A549 (cell line): ENCODE results near the gene NPW. TPM values are rescaled to one million over a fixed set of nuclear protein-coding genes. Genes with fewer than 3 reads are reported as not detected.
A peak's percentile ranks its signal among the peaks of the same experiment; 100 is the strongest.

Experiments
- ATAC-seq, 2 experiments: fragments of 200-7000 bp in 1 of 2; fragments of >200 bp in 1 of 2; cut with Nextera tagmentation in 1 of 2; cut with Tn5 transposase in 1 of 2; 3 replicates each; pipeline versions ENCODE4 v1.8.0 to v1.9.1; 2018 to 2020; ENCODE audit warnings: mild to moderate bottlenecking in 1 of 2, moderate library complexity in 1 of 2
- CTCF ChIA-PET: fragments of 300-600 bp; sonication (Branson Sonifier 250); formaldehyde crosslinking; extraction: SDS; loops from one replicate; lab custom pipeline; 2021; ENCODE audit warnings: antibody characterized with exemption, inconsistent platforms; lab: Yijun Ruan, JAX
- POLR2A ChIA-PET: fragments of 350-600 bp; formaldehyde crosslinking; extraction: SDS; loops from one replicate; lab custom pipeline; 2021; ENCODE audit warnings: antibody characterized with exemption, inconsistent platforms; lab: Yijun Ruan, JAX
- DNase-seq, 2 experiments: peaks; one replicate each; pipeline versions ENCODE4 v3.0.0 to v3.0.0-alpha.2; 2011 to 2016; ENCODE audit warnings: low read depth in 1 of 2, low spot score in 1 of 2
- FAIRE-seq: peaks from 2 replicates; lab custom pipeline; 2011; peaks lifted over from hg19 to GRCh38; lab: Jason Lieb, UNC
- H3K27ac ChIP-seq, 2 experiments: fragments of >200 bp; sonication (Bioruptor Twin); formaldehyde crosslinking; 3 replicates each; pipeline ENCODE4 v1.5.1; 2016 to 2017
- H3K4me1 ChIP-seq: fragments of >200 bp; sonication (Bioruptor Twin); formaldehyde crosslinking; 3 replicates; pipeline ENCODE4 v1.6.1; 2016
- H3K4me2 ChIP-seq: fragments of >200 bp; sonication (Bioruptor Twin); formaldehyde crosslinking; 3 replicates; pipeline ENCODE4 v1.6.1; 2016
- H3K4me3 ChIP-seq: fragments of >200 bp; sonication (Bioruptor Twin); formaldehyde crosslinking; 3 replicates; pipeline ENCODE4 v1.5.1; 2016
- H3K9me3 ChIP-seq: fragments of >200 bp; sonication (Bioruptor Twin); formaldehyde crosslinking; 3 replicates; pipeline ENCODE4 v1.6.1; 2016
- CBX2 ChIP-seq: fragments of 200-600 bp; sonication (generic); IDR thresholded peaks from 2 replicates; pipeline ENCODE4 v1.6.1; 2016; ENCODE audit warnings: low read depth, mild to moderate bottlenecking, borderline replicate concordance
- EP300 ChIP-seq, 2 experiments: fragments of >200 bp; sonication (Bioruptor Twin); formaldehyde crosslinking; IDR thresholded peaks; 2 replicates in 1 of 2; 3 replicates in 1 of 2; pipeline ENCODE4 v1.6.1; 2016 to 2017
- FOXS1 ChIP-seq: fragments of 250-450 bp; sonication (Bioruptor Pico); IDR thresholded peaks from 2 replicates; pipeline ENCODE4 v1.5.0; 2020; ENCODE audit warnings: mild to moderate bottlenecking, moderate library complexity
- HEYL ChIP-seq: fragments of 250-450 bp; sonication (Bioruptor Pico); IDR thresholded peaks from 2 replicates; pipeline ENCODE4 v1.8.0; 2021; ENCODE audit warnings: mild to moderate bottlenecking, moderate library complexity
- JUN ChIP-seq, 2 experiments: fragments of >200 bp; sonication (Bioruptor Twin); formaldehyde crosslinking; IDR thresholded peaks; 2 replicates in 1 of 2; 3 replicates in 1 of 2; pipeline ENCODE4 v1.6.1; 2016 to 2017
- KDM1A ChIP-seq: fragments of 200-600 bp; sonication (generic); IDR thresholded peaks from 2 replicates; pipeline ENCODE4 v1.6.1; 2016; ENCODE audit warnings: low read depth, mild to moderate bottlenecking
- KDM5A ChIP-seq: fragments of 200-600 bp; sonication (generic); IDR thresholded peaks from 2 replicates; pipeline ENCODE4 v1.6.1; 2016; ENCODE audit warnings: antibody characterized with exemption, mild to moderate bottlenecking
- MAX ChIP-seq: IDR thresholded peaks from 2 replicates; pipeline ENCODE4 v1.6.1; 2012
- NPAS2 ChIP-seq: fragments of 250-450 bp; sonication (Bioruptor Pico); IDR thresholded peaks from 2 replicates; pipeline ENCODE4 v1.8.0; 2022; ENCODE audit warnings: mild to moderate bottlenecking, moderate library complexity, borderline replicate concordance
- RAD21 ChIP-seq, 2 experiments: fragments of >200 bp in 1 of 2; sonication (Bioruptor Twin) in 1 of 2; formaldehyde crosslinking in 1 of 2; IDR thresholded peaks in 1 of 2; conservative IDR thresholded peaks in 1 of 2; 2 replicates in 1 of 2; 3 replicates in 1 of 2; pipeline ENCODE4 v1.6.1; 2012 to 2018; ENCODE audit warnings: inconsistent platforms in 1 of 2
- RNF2 ChIP-seq: fragments of 200-600 bp; sonication (generic); IDR thresholded peaks from 2 replicates; pipeline ENCODE4 v1.6.1; 2016; ENCODE audit warnings: low read depth, mild to moderate bottlenecking, antibody characterized with exemption, moderate library complexity, borderline replicate concordance
- SMC3 ChIP-seq: fragments of >200 bp; sonication (Bioruptor Twin); formaldehyde crosslinking; IDR thresholded peaks from 3 replicates; pipeline ENCODE4 v1.6.1; 2018; ENCODE audit warnings: inconsistent platforms
- TFCP2L1 ChIP-seq: fragments of 250-450 bp; sonication (Bioruptor Pico); IDR thresholded peaks from 2 replicates; pipeline ENCODE4 v1.5.0; 2021; ENCODE audit warnings: mild to moderate bottlenecking
- ZNF302 ChIP-seq: fragments of 250-450 bp; sonication (Bioruptor Pico); IDR thresholded peaks from 2 replicates; pipeline ENCODE4 v1.9.0; 2021; ENCODE audit warnings: inconsistent platforms, mild to moderate bottlenecking, moderate library complexity
- WGBS: methylation state at CpG from one replicate; pipeline ENCODE4 v1.1.6; 2017; ENCODE audit errors: missing lambda C conversion rate; 5-methylcytosine and 5-hydroxymethylcytosine counted together
- polyA plus RNA-seq, 4 experiments: library from polyadenylated mRNA; depleted of rRNA in 3 of 4; stranded (reverse); fragments of >200 nt; fragmentation: RNase III in 1 of 4; extraction: RNeasy Plus Mini Kit Qiagen cat#74134 plus additional on column Dnase treatment in 1 of 4; gene quantifications; 2 replicates in 3 of 4; 3 replicates in 1 of 4; pipeline ENCODE4 v1.2.3, GENCODE V29; 2011 to 2017
- TF ChIP-seq, protein P1 (sequence below): fragments of >200 bp; sonication (Bioruptor Twin); formaldehyde crosslinking; IDR thresholded peaks from 2 replicates; pipeline ENCODE4 v1.6.1; 2016
- TF ChIP-seq, protein P2 (sequence below): fragments of 200-600 bp; sonication (generic); IDR thresholded peaks from 2 replicates; pipeline ENCODE4 v1.6.1; 2016; ENCODE audit warnings: antibody characterized with exemption, mild to moderate bottlenecking, moderate library complexity

The NPW gene
- polyA plus RNA-seq, 2 of the 4 experiments (the other 2 are of a cell fraction): 0.26 to 1.0 TPM

DNA sequence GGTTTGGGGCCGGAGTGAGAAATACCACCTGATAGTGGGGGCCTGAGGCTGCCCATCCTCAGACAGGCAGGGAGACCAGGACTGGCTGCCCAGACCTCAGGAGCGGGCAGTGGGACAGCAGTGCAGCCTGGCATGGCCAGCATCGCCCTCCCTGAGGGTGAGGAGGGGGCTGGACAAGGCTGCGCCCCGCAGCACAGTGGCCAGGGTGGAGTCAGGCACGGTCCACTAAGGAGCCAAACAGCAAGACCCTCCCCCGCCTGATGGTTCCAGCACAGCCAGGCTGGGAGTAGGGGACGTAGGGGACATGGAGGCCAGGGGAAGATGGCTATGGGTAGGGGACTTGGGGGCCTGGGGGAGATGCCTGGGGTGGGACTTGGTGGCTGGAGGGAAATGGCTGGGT, 13.3 kb upstream of the NPW start:
- H3K4me2 ChIP-seq: no peak overlapping the region
- ChIA-PET CTCF (interaction anchor here (1.5 to 11.3 kb wide), 5 partner anchors 16 to 139 kb away, joined by 3 to 196 read pairs (median 52); partner anchors contain the start of genes GFER, NOXO1, RAB26 and RNF151), POLR2A (no interaction called here)
- 87% methylated on average over 8 of the region's 8 CpGs for WGBS
- H3K4me3 ChIP-seq: no peak overlapping the region
- peaks cover 55% of the 10 kb centered on the region for H3K4me1 ChIP-seq
- no peaks in the 10 kb centered on the region for H3K9me3 ChIP-seq
- TF ChIP-seq JUN (IDR thresholded peaks at IDR 0.05) (no peak), EP300 (IDR thresholded peaks at IDR 0.05) (no peak), TFCP2L1 (no peak), RNF2 (no peak), RAD21 (conservative IDR thresholded peaks at IDR 0.05 in 1 of 2, IDR thresholded peaks at IDR 0.05 in 1 of 2) (no peak), HEYL (CRISPR knock-in tag) (no peak), MAX (no peak), SMC3 (no peak), ZNF302 (CRISPR knock-in tag) (no peak), NPAS2 (CRISPR knock-in tag) (no peak), KDM1A (no peak), KDM5A (no peak), FOXS1 (CRISPR knock-in tag) (no peak)
- TF ChIP-seq, protein P1, sequence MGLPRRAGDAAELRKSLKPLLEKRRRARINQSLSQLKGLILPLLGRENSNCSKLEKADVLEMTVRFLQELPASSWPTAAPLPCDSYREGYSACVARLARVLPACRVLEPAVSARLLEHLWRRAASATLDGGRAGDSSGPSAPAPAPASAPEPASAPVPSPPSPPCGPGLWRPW: no peak
- TF ChIP-seq, protein P2, sequence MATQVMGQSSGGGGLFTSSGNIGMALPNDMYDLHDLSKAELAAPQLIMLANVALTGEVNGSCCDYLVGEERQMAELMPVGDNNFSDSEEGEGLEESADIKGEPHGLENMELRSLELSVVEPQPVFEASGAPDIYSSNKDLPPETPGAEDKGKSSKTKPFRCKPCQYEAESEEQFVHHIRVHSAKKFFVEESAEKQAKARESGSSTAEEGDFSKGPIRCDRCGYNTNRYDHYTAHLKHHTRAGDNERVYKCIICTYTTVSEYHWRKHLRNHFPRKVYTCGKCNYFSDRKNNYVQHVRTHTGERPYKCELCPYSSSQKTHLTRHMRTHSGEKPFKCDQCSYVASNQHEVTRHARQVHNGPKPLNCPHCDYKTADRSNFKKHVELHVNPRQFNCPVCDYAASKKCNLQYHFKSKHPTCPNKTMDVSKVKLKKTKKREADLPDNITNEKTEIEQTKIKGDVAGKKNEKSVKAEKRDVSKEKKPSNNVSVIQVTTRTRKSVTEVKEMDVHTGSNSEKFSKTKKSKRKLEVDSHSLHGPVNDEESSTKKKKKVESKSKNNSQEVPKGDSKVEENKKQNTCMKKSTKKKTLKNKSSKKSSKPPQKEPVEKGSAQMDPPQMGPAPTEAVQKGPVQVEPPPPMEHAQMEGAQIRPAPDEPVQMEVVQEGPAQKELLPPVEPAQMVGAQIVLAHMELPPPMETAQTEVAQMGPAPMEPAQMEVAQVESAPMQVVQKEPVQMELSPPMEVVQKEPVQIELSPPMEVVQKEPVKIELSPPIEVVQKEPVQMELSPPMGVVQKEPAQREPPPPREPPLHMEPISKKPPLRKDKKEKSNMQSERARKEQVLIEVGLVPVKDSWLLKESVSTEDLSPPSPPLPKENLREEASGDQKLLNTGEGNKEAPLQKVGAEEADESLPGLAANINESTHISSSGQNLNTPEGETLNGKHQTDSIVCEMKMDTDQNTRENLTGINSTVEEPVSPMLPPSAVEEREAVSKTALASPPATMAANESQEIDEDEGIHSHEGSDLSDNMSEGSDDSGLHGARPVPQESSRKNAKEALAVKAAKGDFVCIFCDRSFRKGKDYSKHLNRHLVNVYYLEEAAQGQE: no peak
- FAIRE-seq (no peak), ATAC-seq (no peak), DNase-seq (no peak)
- peak overlapping the region in 1 of 2 experiments; percentile 95; a peak in 2 of 6 replicates for H3K27ac ChIP-seq

DNA sequence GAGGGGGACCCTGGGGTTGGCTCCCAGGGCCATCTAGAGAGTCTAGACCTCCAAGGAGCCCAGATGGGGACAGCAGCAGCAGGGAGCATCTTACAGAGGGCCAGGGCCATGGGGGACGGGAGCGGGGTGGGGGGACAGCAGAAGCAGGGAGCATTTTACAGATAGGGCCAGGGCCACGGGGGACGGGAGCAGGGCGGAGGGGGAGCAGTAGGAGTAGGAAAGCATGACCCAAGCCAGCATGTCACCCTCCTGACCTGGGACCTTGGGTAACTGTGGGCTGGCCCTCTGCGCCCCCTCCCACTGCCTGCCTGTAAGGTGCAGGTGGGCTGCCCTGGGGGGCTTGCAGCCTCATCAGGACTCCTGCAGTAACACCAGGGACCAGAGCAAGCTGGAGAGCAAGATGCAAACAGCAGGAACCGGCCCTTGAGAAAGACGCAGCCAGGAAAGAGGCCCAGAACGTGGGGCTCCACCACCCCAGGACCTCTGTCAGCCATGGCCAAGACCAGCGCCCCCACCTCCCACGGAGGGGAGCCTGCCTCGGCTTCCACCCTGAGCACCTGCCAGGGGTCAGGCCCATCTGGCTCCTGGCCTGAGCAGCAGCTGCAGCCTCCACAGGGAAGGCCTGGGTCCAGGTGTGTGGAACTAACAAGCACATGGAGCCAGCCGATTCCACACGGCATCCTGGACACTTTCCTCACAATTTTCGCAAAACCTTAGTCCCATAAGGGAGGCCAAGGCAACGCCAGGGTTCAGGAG, 12.3 kb upstream of the NPW start:
- ChIA-PET CTCF (interaction anchor here (1.3 to 11.3 kb wide), 7 partner anchors 15 to 133 kb away, joined by 3 to 196 read pairs (median 4); partner anchors contain the start of genes GFER, NOXO1 and SYNGR3), POLR2A (interaction anchor here (1.4 kb wide), 1 partner anchor 43 kb away, joined by 4 read pairs; the partner anchor contains the start of gene RPS2)
- TF ChIP-seq, protein P1: no peak
- TF ChIP-seq CBX2: no peak
- Histone ChIP-seq H3K4me1 (peaks cover 55% of the 10 kb centered on the region), H3K27ac (peak overlapping the region in 1 of 2 experiments; percentile 95; a peak in 3 of 6 replicates), H3K4me2 (peak overlapping the region; percentile 91), H3K9me3 (no peaks in the 10 kb centered on the region), H3K4me3 (no peak overlapping the region; the same call in 2 of the 3 replicates)
- FAIRE-seq (no peak), DNase-seq (no peak), ATAC-seq (no peak)
- WGBS: 87% methylated on average over 14 of the region's 16 CpGs
